ENCODE measurements around the gene MAP3K14.

The MAP3K14 gene

GRCh38 chr17:45227926-45228762, 88.7 kb downstream of the MAP3K14 start:
- no peak for TF ChIP-seq CTCF (conservative IDR thresholded peaks at IDR 0.05; ENCODE audit: low read length)
- H3K4me3 ChIP-seq (ENCODE audit: low read length), result no peak overlapping the region
- no peak for DNase-seq (ENCODE audit: low read depth)

GRCh38 chr17:45227101-45227925, 89.5 kb downstream of the MAP3K14 start:
- TF ChIP-seq CTCF (conservative IDR thresholded peaks at IDR 0.05; ENCODE audit: low read length), result no peak
- DNase-seq (ENCODE audit: low read depth), result peak; percentile 17
- no peak overlapping the region for H3K4me3 ChIP-seq (ENCODE audit: low read length)

GRCh38 chr17:45226576-45226975, 90.2 kb downstream of the MAP3K14 start:
- no peak for TF ChIP-seq CTCF (conservative IDR thresholded peaks at IDR 0.05; ENCODE audit: low read length)
- H3K4me3 ChIP-seq (ENCODE audit: low read length), result no peak overlapping the region
- no peak for DNase-seq (ENCODE audit: low read depth)

- no peak for TF ChIP-seq CTCF (conservative IDR thresholded peaks at IDR 0.05; ENCODE audit: low read length)
- no peak for DNase-seq (ENCODE audit: low read depth)
- H3K4me3 ChIP-seq (ENCODE audit: low read length), result no peak overlapping the region
Observed at GRCh38 chr17:45225964-45226530, 90.8 kb downstream of the MAP3K14 start.

- no peak for TF ChIP-seq CTCF (conservative IDR thresholded peaks at IDR 0.05; ENCODE audit: low read length)
- no peak for DNase-seq (ENCODE audit: low read depth)
- no peak overlapping the region for H3K4me3 ChIP-seq (ENCODE audit: low read length)
Observed at GRCh38 chr17:45225051-45225700, 91.6 kb downstream of the MAP3K14 start.

- H3K4me3 ChIP-seq (ENCODE audit: low read length), result no peak overlapping the region
Observed at GRCh38 chr17:45224671-45225050, 92.2 kb downstream of the MAP3K14 start.

More at GRCh38 chr17:45224671-45225050, 92.2 kb downstream of the MAP3K14 start:
- DNase-seq (ENCODE audit: low read depth), result no peak
- TF ChIP-seq CTCF (conservative IDR thresholded peaks at IDR 0.05; ENCODE audit: low read length), result no peak
